Stimulated activated CD8-positive, alpha-beta memory T cell treated with anti-CD3 and anti-CD28 coated beads, Interleukin-15, amount 100 ng/mL, for 1 hour (primary cell): ENCODE measurements around the gene ATXN7.

Experiments
- DNase-seq: peaks from one replicate; pipeline ENCODE4 v3.0.0-alpha.2; 2020; ENCODE audit warnings: low read depth

Gene ATXN7

GRCh38 chr3:64021922-64022321, 158.3 kb downstream of the ATXN7 start:
- no peak for DNase-seq

GRCh38 chr3:64022451-64023186, 159.0 kb downstream of the ATXN7 start:
- DNase-seq = no peak

- DNase-seq = peak; percentile 89
These were observed 159.7 kb downstream of the ATXN7 start, which contains the start of gene PSMD6 for GRCh38 chr3:64023187-64023860. TSS of gene PSMD6 (minus strand) at chr3:64023494. CDS start at chr3:64023419, 75 bp downstream.

GRCh38 chr3:64023861-64024223, 160.2 kb downstream of the ATXN7 start:
- DNase-seq = no peak

- no peak for DNase-seq
These were observed 162.7 kb downstream of the ATXN7 start for GRCh38 chr3:64026346-64026745.

- no peak for DNase-seq
These were observed 164.0 kb downstream of the ATXN7 start for GRCh38 chr3:64027658-64028057.

GRCh38 chr3:64028754-64029153, 165.1 kb downstream of the ATXN7 start:
- no peak for DNase-seq

- DNase-seq = no peak
These were observed 165.6 kb downstream of the ATXN7 start for GRCh38 chr3:64029287-64029686.

- peak; percentile 53 for DNase-seq
These were observed 167.1 kb downstream of the ATXN7 start for GRCh38 chr3:64030741-64031140.

GRCh38 chr3:64031540-64032508, 168.2 kb downstream of the ATXN7 start:
- DNase-seq = no peak

- no peak for DNase-seq
These were observed 169.4 kb downstream of the ATXN7 start for GRCh38 chr3:64033069-64033468.

GRCh38 chr3:64037084-64037483, 173.4 kb downstream of the ATXN7 start:
- DNase-seq = no peak

GRCh38 chr3:64038253-64038767, 174.6 kb downstream of the ATXN7 start:
- no peak for DNase-seq

- no peak for DNase-seq
These were observed 175.7 kb downstream of the ATXN7 start for GRCh38 chr3:64039332-64039731.

- DNase-seq = no peak
These were observed 176.5 kb downstream of the ATXN7 start for GRCh38 chr3:64039981-64040733.

GRCh38 chr3:64042952-64043351, 179.3 kb downstream of the ATXN7 start:
- no peak for DNase-seq

- no peak for DNase-seq
These were observed 182.9 kb downstream of the ATXN7 start for GRCh38 chr3:64046592-64046991.

- no peak for DNase-seq
These were observed 183.4 kb downstream of the ATXN7 start for GRCh38 chr3:64046996-64047594.

GRCh38 chr3:64047787-64048186, 184.1 kb downstream of the ATXN7 start:
- no peak for DNase-seq

- no peak for DNase-seq
These were observed 185.0 kb downstream of the ATXN7 start for GRCh38 chr3:64048631-64049061.

- DNase-seq = no peak
These were observed 185.5 kb downstream of the ATXN7 start for GRCh38 chr3:64049136-64049535.
